ENCODE results near the gene TMEM151B.

- TF ChIP-seq EZH2 (optimal IDR thresholded peaks at IDR 0.05; ENCODE audit: low read depth, low read length): no peak
- TF ChIP-seq CTCF (IDR thresholded peaks at IDR 0.05; ENCODE audit: low read length): no peak
- TF ChIP-seq EZH2phosphoT487 (IDR thresholded peaks at IDR 0.05; ENCODE audit: low read length): no peak
These were observed 7.5 kb upstream of the TMEM151B start for GRCh38 chr6:44262467-44263353.

All from MM.1S (cell line).